ENCODE measurements around the gene PTPN1.
"Not testable (repeated sequence)": the region's sequence is repeated elsewhere in the genome, so short reads cannot be mapped to it uniquely, and the experiment has no call there.

Gene PTPN1

GRCh38 chr20:50620459-50620858 lies 110.3 kb downstream of the PTPN1 start:
- not testable (repeated sequence) for DNase-seq

- DNase-seq: no peak
Observed at GRCh38 chr20:50621068-50621665, 111.0 kb downstream of the PTPN1 start.

GRCh38 chr20:50624351-50625016 lies 114.3 kb downstream of the PTPN1 start:
- DNase-seq: peak; percentile 99

- peak; percentile 50 for DNase-seq
Observed at GRCh38 chr20:50625986-50626677, 115.9 kb downstream of the PTPN1 start.

GRCh38 chr20:50627747-50628146 lies 117.6 kb downstream of the PTPN1 start:
- DNase-seq: no peak

- DNase-seq: peak; percentile 88
Observed at GRCh38 chr20:50628332-50628731, 118.1 kb downstream of the PTPN1 start.

GRCh38 chr20:50628853-50629669 lies 118.9 kb downstream of the PTPN1 start:
- peak; percentile 63 for DNase-seq

- no peak for DNase-seq
Observed at GRCh38 chr20:50629670-50630045, 119.5 kb downstream of the PTPN1 start.

- no peak for DNase-seq
Observed at GRCh38 chr20:50630578-50631263, 120.5 kb downstream of the PTPN1 start.

GRCh38 chr20:50632236-50632635 lies 122.1 kb downstream of the PTPN1 start:
- no peak for DNase-seq

GRCh38 chr20:50632701-50633100 lies 122.5 kb downstream of the PTPN1 start:
- no peak for DNase-seq

GRCh38 chr20:50633361-50633760 lies 123.2 kb downstream of the PTPN1 start:
- DNase-seq: no peak

GRCh38 chr20:50634191-50634590 lies 124.0 kb downstream of the PTPN1 start:
- no peak for DNase-seq

Measured in DMS53 (cell line).